ENCODE results near the gene IGFN1.

DNA sequence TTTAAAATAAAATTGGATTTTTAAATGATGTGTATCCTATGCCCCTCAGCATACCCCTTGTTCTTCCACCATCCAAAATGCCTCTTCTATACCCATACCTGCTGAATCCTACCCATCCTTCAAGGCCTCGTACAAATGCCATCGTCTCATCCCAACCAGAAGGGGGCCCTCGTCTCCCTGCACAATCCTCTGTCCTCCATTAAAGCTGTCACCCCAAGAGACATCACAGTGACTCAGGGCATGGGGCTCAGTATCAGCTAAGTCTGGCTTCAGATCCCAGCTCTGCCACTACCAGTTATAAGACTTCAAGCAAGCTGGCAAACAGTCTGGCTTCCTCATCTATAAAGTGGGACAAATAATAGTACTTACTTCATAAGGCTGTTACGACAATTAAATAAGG lies 23.8 kb downstream of the IGFN1 start:
- TF ChIP-seq, protein P1, sequence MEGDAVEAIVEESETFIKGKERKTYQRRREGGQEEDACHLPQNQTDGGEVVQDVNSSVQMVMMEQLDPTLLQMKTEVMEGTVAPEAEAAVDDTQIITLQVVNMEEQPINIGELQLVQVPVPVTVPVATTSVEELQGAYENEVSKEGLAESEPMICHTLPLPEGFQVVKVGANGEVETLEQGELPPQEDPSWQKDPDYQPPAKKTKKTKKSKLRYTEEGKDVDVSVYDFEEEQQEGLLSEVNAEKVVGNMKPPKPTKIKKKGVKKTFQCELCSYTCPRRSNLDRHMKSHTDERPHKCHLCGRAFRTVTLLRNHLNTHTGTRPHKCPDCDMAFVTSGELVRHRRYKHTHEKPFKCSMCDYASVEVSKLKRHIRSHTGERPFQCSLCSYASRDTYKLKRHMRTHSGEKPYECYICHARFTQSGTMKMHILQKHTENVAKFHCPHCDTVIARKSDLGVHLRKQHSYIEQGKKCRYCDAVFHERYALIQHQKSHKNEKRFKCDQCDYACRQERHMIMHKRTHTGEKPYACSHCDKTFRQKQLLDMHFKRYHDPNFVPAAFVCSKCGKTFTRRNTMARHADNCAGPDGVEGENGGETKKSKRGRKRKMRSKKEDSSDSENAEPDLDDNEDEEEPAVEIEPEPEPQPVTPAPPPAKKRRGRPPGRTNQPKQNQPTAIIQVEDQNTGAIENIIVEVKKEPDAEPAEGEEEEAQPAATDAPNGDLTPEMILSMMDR (IDR thresholded peaks at IDR 0.05): no peak
- TF ChIP-seq POLR2A (IDR thresholded peaks at IDR 0.05) (no peak), POLR2AphosphoS5 (IDR thresholded peaks at IDR 0.05) (no peak)
